ENCODE data around the gene OGFOD3.

DNA sequence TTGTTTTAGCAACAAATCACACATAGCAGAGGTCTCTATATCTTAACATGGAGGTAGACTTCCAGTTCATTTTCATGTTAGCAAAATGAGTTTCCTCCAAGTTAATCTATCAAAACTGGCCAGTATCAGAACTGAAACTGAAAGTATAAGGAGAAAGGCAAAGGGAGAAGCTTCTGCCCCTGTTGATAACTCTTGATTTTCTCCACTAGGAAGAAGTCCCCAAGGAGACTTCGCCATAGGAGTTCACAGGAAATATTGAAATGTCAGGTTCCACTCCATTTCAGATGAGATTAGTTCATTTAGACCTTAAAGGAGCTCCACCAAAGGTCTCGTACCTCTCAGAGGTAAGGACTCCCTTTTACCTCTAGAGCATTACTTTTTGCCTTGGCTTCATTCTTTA lies 1.2 kb upstream of the OGFOD3 start:
- TF ChIP-seq, protein P1, sequence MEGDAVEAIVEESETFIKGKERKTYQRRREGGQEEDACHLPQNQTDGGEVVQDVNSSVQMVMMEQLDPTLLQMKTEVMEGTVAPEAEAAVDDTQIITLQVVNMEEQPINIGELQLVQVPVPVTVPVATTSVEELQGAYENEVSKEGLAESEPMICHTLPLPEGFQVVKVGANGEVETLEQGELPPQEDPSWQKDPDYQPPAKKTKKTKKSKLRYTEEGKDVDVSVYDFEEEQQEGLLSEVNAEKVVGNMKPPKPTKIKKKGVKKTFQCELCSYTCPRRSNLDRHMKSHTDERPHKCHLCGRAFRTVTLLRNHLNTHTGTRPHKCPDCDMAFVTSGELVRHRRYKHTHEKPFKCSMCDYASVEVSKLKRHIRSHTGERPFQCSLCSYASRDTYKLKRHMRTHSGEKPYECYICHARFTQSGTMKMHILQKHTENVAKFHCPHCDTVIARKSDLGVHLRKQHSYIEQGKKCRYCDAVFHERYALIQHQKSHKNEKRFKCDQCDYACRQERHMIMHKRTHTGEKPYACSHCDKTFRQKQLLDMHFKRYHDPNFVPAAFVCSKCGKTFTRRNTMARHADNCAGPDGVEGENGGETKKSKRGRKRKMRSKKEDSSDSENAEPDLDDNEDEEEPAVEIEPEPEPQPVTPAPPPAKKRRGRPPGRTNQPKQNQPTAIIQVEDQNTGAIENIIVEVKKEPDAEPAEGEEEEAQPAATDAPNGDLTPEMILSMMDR (IDR thresholded peaks at IDR 0.05) = no peak
- no peak for TF ChIP-seq POLR2A (IDR thresholded peaks at IDR 0.05)
- no peak for TF ChIP-seq POLR2AphosphoS5 (IDR thresholded peaks at IDR 0.05)
- TF ChIP-seq EP300 (IDR thresholded peaks at IDR 0.05) = no peak
